Effector memory CD4-positive, alpha-beta T cell (primary cell): Measurements from ENCODE around the gene EXOSC7.

Experiments
- DNase-seq, 3 donors: peaks; one replicate each; pipeline ENCODE4 v3.0.0-alpha.2; 2020
- H3K27ac ChIP-seq: 2 replicates; pipeline ENCODE4 v1.7.0; 2013; ENCODE audit warnings: mild to moderate bottlenecking, low read length, moderate library complexity; ENCODE audit not compliant: insufficient read depth, poor library complexity, severe bottlenecking
- H3K27me3 ChIP-seq: replicated peaks from 2 replicates; pipeline ENCODE4 v1.7.0; 2013; ENCODE audit warnings: mild to moderate bottlenecking, low read length; ENCODE audit not compliant: insufficient read depth, control insufficient read depth, poor library complexity, severe bottlenecking
- H3K36me3 ChIP-seq: 2 replicates; pipeline ENCODE4 v1.7.0; 2013; ENCODE audit warnings: mild to moderate bottlenecking, low read length, moderate library complexity; ENCODE audit not compliant: control insufficient read depth, insufficient read depth
- H3K4me1 ChIP-seq: 2 replicates; pipeline ENCODE4 v1.7.0; 2013; ENCODE audit warnings: low read length, mild to moderate bottlenecking; ENCODE audit not compliant: control insufficient read depth, insufficient read depth, poor library complexity, severe bottlenecking
- H3K4me3 ChIP-seq: 2 replicates; pipeline ENCODE4 v1.7.0; 2013; ENCODE audit warnings: low read length, low read depth, mild to moderate bottlenecking; ENCODE audit not compliant: insufficient read depth, poor library complexity, severe bottlenecking
- H3K9me3 ChIP-seq: 2 replicates; pipeline ENCODE4 v1.7.0; 2013; ENCODE audit warnings: mild to moderate bottlenecking, low read length, moderate library complexity; ENCODE audit not compliant: control insufficient read depth

Gene EXOSC7

GRCh38 chr3:44989141-44989540, 13.1 kb downstream of the EXOSC7 start:
- DNase-seq, result no peak
- Histone ChIP-seq H3K36me3 (peaks cover 12% of the 10 kb centered on the region), H3K27ac (no peak overlapping the region), H3K4me3 (no peak overlapping the region), H3K4me1 (no peaks in the 10 kb centered on the region), H3K27me3 (no peaks in the 10 kb centered on the region), H3K9me3 (no peaks in the 10 kb centered on the region)

- DNase-seq, result no peak
- Histone ChIP-seq H3K4me1 (no peaks in the 10 kb centered on the region), H3K4me3 (no peak overlapping the region), H3K9me3 (no peaks in the 10 kb centered on the region), H3K36me3 (peaks cover 12% of the 10 kb centered on the region), H3K27me3 (no peaks in the 10 kb centered on the region), H3K27ac (no peak overlapping the region)
Observed at GRCh38 chr3:44989636-44990373, 13.8 kb downstream of the EXOSC7 start.

GRCh38 chr3:44991326-44991725, 15.3 kb downstream of the EXOSC7 start:
- H3K27ac ChIP-seq, result no peak overlapping the region
- H3K36me3 ChIP-seq, result peaks cover 22% of the 10 kb centered on the region
- H3K4me1 ChIP-seq, result no peaks in the 10 kb centered on the region
- no peaks in the 10 kb centered on the region for H3K27me3 ChIP-seq
- no peak for DNase-seq
- no peaks in the 10 kb centered on the region for H3K9me3 ChIP-seq
- no peak overlapping the region for H3K4me3 ChIP-seq

GRCh38 chr3:44992555-44993470, 16.8 kb downstream of the EXOSC7 start:
- no peak for DNase-seq
- H3K36me3 ChIP-seq, result peaks cover 27% of the 10 kb centered on the region

GRCh38 chr3:44993471-44994205, 17.6 kb downstream of the EXOSC7 start:
- no peak for DNase-seq
- Histone ChIP-seq H3K4me1 (no peaks in the 10 kb centered on the region), H3K9me3 (no peaks in the 10 kb centered on the region), H3K36me3 (peaks cover 34% of the 10 kb centered on the region), H3K27ac (no peak overlapping the region), H3K4me3 (no peak overlapping the region), H3K27me3 (no peaks in the 10 kb centered on the region)

More at GRCh38 chr3:44992555-44993470, 16.8 kb downstream of the EXOSC7 start:
- no peak overlapping the region for H3K4me3 ChIP-seq
- H3K4me1 ChIP-seq, result no peaks in the 10 kb centered on the region
- no peaks in the 10 kb centered on the region for H3K9me3 ChIP-seq
- H3K27ac ChIP-seq, result no peak overlapping the region
- H3K27me3 ChIP-seq, result no peaks in the 10 kb centered on the region

- Histone ChIP-seq H3K36me3 (peaks cover 35% of the 10 kb centered on the region), H3K27me3 (no peaks in the 10 kb centered on the region), H3K27ac (no peak overlapping the region), H3K4me1 (no peaks in the 10 kb centered on the region), H3K4me3 (no peak overlapping the region), H3K9me3 (no peaks in the 10 kb centered on the region)
- DNase-seq, result no peak
Observed at GRCh38 chr3:44995142-44995770, 19.2 kb downstream of the EXOSC7 start.

- Histone ChIP-seq H3K9me3 (no peaks in the 10 kb centered on the region), H3K27me3 (no peaks in the 10 kb centered on the region), H3K4me3 (no peak overlapping the region), H3K36me3 (peaks cover 45% of the 10 kb centered on the region), H3K4me1 (no peaks in the 10 kb centered on the region), H3K27ac (no peak overlapping the region)
- DNase-seq, result no peak
Observed at GRCh38 chr3:44996556-44996969, 20.5 kb downstream of the EXOSC7 start.

- no peak for DNase-seq
- no peaks in the 10 kb centered on the region for H3K4me1 ChIP-seq
- H3K4me3 ChIP-seq, result no peak overlapping the region
- H3K27me3 ChIP-seq, result no peaks in the 10 kb centered on the region
- no peaks in the 10 kb centered on the region for H3K9me3 ChIP-seq
- H3K36me3 ChIP-seq, result peaks cover 45% of the 10 kb centered on the region
- no peak overlapping the region for H3K27ac ChIP-seq
Observed at GRCh38 chr3:44999782-45000181, 23.7 kb downstream of the EXOSC7 start.

GRCh38 chr3:45000823-45001222, 24.8 kb downstream of the EXOSC7 start:
- Histone ChIP-seq H3K27me3 (no peaks in the 10 kb centered on the region), H3K36me3 (peaks cover 37% of the 10 kb centered on the region), H3K27ac (no peak overlapping the region), H3K4me3 (no peak overlapping the region), H3K9me3 (no peaks in the 10 kb centered on the region), H3K4me1 (peaks cover 8% of the 10 kb centered on the region)
- DNase-seq, result no peak
